Liver (tissue), 9 donors: ENCODE measurements around the gene RRP8. TPM values are rescaled to one million over a fixed set of nuclear protein-coding genes. Genes with fewer than 3 reads are reported as not detected.

Experiments used
- DNase-seq: peaks from one replicate; pipeline ENCODE4 v3.0.0-alpha.2; 2017; ENCODE audit warnings: low spot score
- H3K27ac ChIP-seq, 2 donors: one replicate each; pipeline ENCODE4 v1.7.0; 2013; ENCODE audit warnings: inconsistent platforms in 2 of 2, low read length in 2 of 2, control low read depth in 1 of 2, low read depth in 1 of 2, mild to moderate bottlenecking in 1 of 2
- H3K27me3 ChIP-seq, 4 donors: one replicate each; pipeline versions ENCODE4 v1.6.1 to v1.7.0; 2013; ENCODE audit warnings: low read length in 3 of 4, inconsistent platforms in 1 of 4, mild to moderate bottlenecking in 1 of 4, moderate library complexity in 1 of 4; ENCODE audit not compliant: control insufficient read depth in 4 of 4, insufficient read depth in 4 of 4
- H3K36me3 ChIP-seq, 4 donors: one replicate each; pipeline versions ENCODE4 v1.6.1 to v1.7.0; 2013; ENCODE audit warnings: low read length in 3 of 4, mild to moderate bottlenecking in 3 of 4, low read depth in 1 of 4, moderate library complexity in 1 of 4; ENCODE audit not compliant: control insufficient read depth in 4 of 4, insufficient read depth in 3 of 4
- H3K4me1 ChIP-seq, 4 donors: one replicate each; pipeline versions ENCODE4 v1.6.1 to v1.7.0; 2013; ENCODE audit warnings: low read length in 3 of 4, mild to moderate bottlenecking in 3 of 4, moderate library complexity in 1 of 4; ENCODE audit not compliant: control insufficient read depth in 4 of 4, insufficient read depth in 4 of 4
- H3K4me3 ChIP-seq, 3 donors: one replicate each; pipeline versions ENCODE4 v1.6.1 to v1.7.0; 2013; ENCODE audit warnings: low read length in 3 of 3, control low read depth in 1 of 3, low read depth in 1 of 3, mild to moderate bottlenecking in 1 of 3
- H3K9ac ChIP-seq, 2 donors: one replicate each; pipeline ENCODE4 v1.7.0; 2013; ENCODE audit warnings: low read length in 2 of 2, mild to moderate bottlenecking in 2 of 2, moderate library complexity in 2 of 2, control low read depth in 1 of 2, low read depth in 1 of 2
- H3K9me3 ChIP-seq, 4 donors: one replicate each; pipeline versions ENCODE4 v1.6.1 to v1.7.0; 2013; ENCODE audit warnings: low read length in 3 of 4; ENCODE audit not compliant: control insufficient read depth in 4 of 4
- ATF3 ChIP-seq: IDR thresholded peaks from 2 replicates; pipeline ENCODE4 v1.6.1; 2016; ENCODE audit warnings: antibody characterized with exemption
- CTCF ChIP-seq: fragments of 150-350 bp; IDR thresholded peaks from 2 replicates; pipeline ENCODE4 v1.5.1; 2017; ENCODE audit warnings: improper control_type of control experiment, low read depth, low read length; ENCODE audit not compliant: missing input control
- EGR1 ChIP-seq, 2 donors: IDR thresholded peaks; 2 replicates each; pipeline ENCODE4 v1.6.1; 2016 to 2018; ENCODE audit warnings: antibody characterized with exemption in 2 of 2, low read depth in 2 of 2
- FOXA1 ChIP-seq: IDR thresholded peaks from 2 replicates; pipeline ENCODE4 v1.6.1; 2016; ENCODE audit warnings: antibody characterized with exemption
- FOXA2 ChIP-seq: IDR thresholded peaks from 2 replicates; pipeline ENCODE4 v1.6.1; 2016; ENCODE audit warnings: antibody characterized with exemption
- GABPA ChIP-seq, 2 donors: IDR thresholded peaks in 1 of 2; conservative IDR thresholded peaks in 1 of 2; 2 replicates each; pipeline ENCODE4 v1.6.1; 2016; ENCODE audit warnings: antibody characterized with exemption in 2 of 2, mild to moderate bottlenecking in 1 of 2, moderate library complexity in 1 of 2
- HNF4A ChIP-seq, 2 donors: conservative IDR thresholded peaks; 2 replicates each; pipeline ENCODE4 v1.6.1; 2016; ENCODE audit warnings: antibody characterized with exemption in 2 of 2, mild to moderate bottlenecking in 2 of 2
- HNF4G ChIP-seq: IDR thresholded peaks from 2 replicates; pipeline ENCODE4 v1.6.1; 2016; ENCODE audit warnings: antibody characterized with exemption
- JUND ChIP-seq, 2 donors: IDR thresholded peaks; 2 replicates each; pipeline ENCODE4 v1.6.1; 2016; ENCODE audit warnings: antibody characterized with exemption in 2 of 2
- NR2F2 ChIP-seq: IDR thresholded peaks from 2 replicates; pipeline ENCODE4 v1.6.1; 2016; ENCODE audit warnings: antibody characterized with exemption
- RAD21 ChIP-seq, 2 donors: IDR thresholded peaks; 2 replicates each; pipeline ENCODE4 v1.6.1; 2016; ENCODE audit warnings: antibody characterized with exemption in 2 of 2, mild to moderate bottlenecking in 2 of 2
- REST ChIP-seq: IDR thresholded peaks from 2 replicates; pipeline ENCODE4 v1.6.1; 2016; ENCODE audit warnings: antibody characterized with exemption, mild to moderate bottlenecking
- RXRA ChIP-seq, 2 donors: IDR thresholded peaks; 2 replicates each; pipeline ENCODE4 v1.6.1; 2017 to 2018; ENCODE audit warnings: antibody characterized with exemption in 2 of 2, mild to moderate bottlenecking in 1 of 2
- SP1 ChIP-seq: IDR thresholded peaks from 2 replicates; pipeline ENCODE4 v1.6.1; 2018; ENCODE audit warnings: antibody characterized with exemption, mild to moderate bottlenecking
- TAF1 ChIP-seq: conservative IDR thresholded peaks from 2 replicates; pipeline ENCODE4 v1.6.1; 2016; ENCODE audit warnings: antibody characterized with exemption, mild to moderate bottlenecking
- YY1 ChIP-seq: IDR thresholded peaks from 2 replicates; pipeline ENCODE4 v1.6.1; 2016; ENCODE audit warnings: antibody characterized with exemption, mild to moderate bottlenecking
- ZBTB33 ChIP-seq: IDR thresholded peaks from 2 replicates; pipeline ENCODE4 v1.6.1; 2016; ENCODE audit warnings: antibody characterized with exemption
- WGBS: extraction: QIAGEN DNeasy Blood & Tissue Kit; methylation state at CpG from one replicate; pipeline ENCODE4 v1.1.7; 2013; 5-methylcytosine and 5-hydroxymethylcytosine counted together
- polyA plus RNA-seq, 2 donors: library from polyadenylated mRNA; stranded (reverse) in 1 of 2; unstranded in 1 of 2; fragments of 200-250 nt in 1 of 2; fragments of >200 nt in 1 of 2; fragmentation: Nextera tagmentation in 1 of 2; extraction: Ambion mirVana in 1 of 2; gene quantifications; one replicate each; pipeline versions ENCODE4 v1.2.1 to v1.2.3, GENCODE V29; 2013 to 2015
- total RNA-seq, 2 donors: library from RNA; depleted of rRNA; stranded (reverse); fragments of >200 nt; gene quantifications; one replicate each; pipeline ENCODE4 v1.2.3, GENCODE V29; 2014
- donor health status: healthy.
- donor health status: healthy.
- donor health status: healthy.
- donor health status: healthy.
- donor health status: healthy.

RRP8 gene
- total and polyA plus RNA-seq, 4 donors, result 10.3 to 12.6 (median 11.2) TPM

GRCh38 chr11:6596239-6596877 lies 7.1 kb downstream of the RRP8 start:
- DNase-seq, result no peak
- Histone ChIP-seq H3K9me3 (no peaks in the 10 kb centered on the region), H3K4me1 (peaks cover 4 to 29% (median 19%) of the 10 kb centered on the region in 4 donors), H3K27me3 (no peaks in the 10 kb centered on the region), H3K27ac (no peak overlapping the region), H3K9ac (no peak overlapping the region), H3K4me3 (no peak overlapping the region), H3K36me3 (peaks cover 5 to 47% (median 31%) of the 10 kb centered on the region in 4 donors)
- 87% methylated on average over 5 of the region's 5 CpGs for WGBS
- no peak for TF ChIP-seq YY1

GRCh38 chr11:6594142-6594768 lies 9.2 kb downstream of the RRP8 start:
- Histone ChIP-seq H3K27ac (no peak overlapping the region), H3K4me3 (no peak overlapping the region), H3K9me3 (no peaks in the 10 kb centered on the region), H3K27me3 (no peaks in the 10 kb centered on the region), H3K36me3 (peaks cover 5 to 26% (median 17%) of the 10 kb centered on the region in 4 donors), H3K4me1 (peaks cover 4 to 15% (median 12%) of the 10 kb centered on the region in 4 donors), H3K9ac (no peak overlapping the region)
- DNase-seq, result no peak
- 90% methylated on average over 3 of the region's 3 CpGs for WGBS
- TF ChIP-seq ATF3, result no peak
- no peak for TF ChIP-seq YY1
- TF ChIP-seq RXRA (IDR thresholded peaks at IDR 0.05), result no peak
- no peak for TF ChIP-seq FOXA2
- TF ChIP-seq EGR1 (IDR thresholded peaks at IDR 0.05; ENCODE audit: low read depth in 2 of 2), result no peak
- no peak for TF ChIP-seq HNF4G
- TF ChIP-seq CTCF, result no peak
- TF ChIP-seq NR2F2, result no peak
- no peak for TF ChIP-seq TAF1
- TF ChIP-seq REST, result no peak
- no peak for TF ChIP-seq JUND (IDR thresholded peaks at IDR 0.05)
- TF ChIP-seq ZBTB33, result no peak
- no peak for TF ChIP-seq FOXA1
- no peak for TF ChIP-seq RAD21 (IDR thresholded peaks at IDR 0.05)
- TF ChIP-seq SP1, result no peak
- TF ChIP-seq GABPA (IDR thresholded peaks at IDR 0.05 in 1 of 2, conservative IDR thresholded peaks at IDR 0.05 in 1 of 2), result no peak
- no peak for TF ChIP-seq HNF4A (conservative IDR thresholded peaks at IDR 0.05)
